ENCODE measurements around the gene TLNRD1. TPM values are rescaled to one million over a fixed set of nuclear protein-coding genes. Genes with fewer than 3 reads are reported as not detected.

TLNRD1 gene
- total RNA-seq, 1 experiment from 2014 or later: 14.9 TPM

GRCh38 chr15:80998251-80998650 is 2.5 kb upstream of the TLNRD1 start:
- no peaks in the 10 kb centered on the region; the same call in 1 of the 2 replicates for H4K20me1 ChIP-seq (ENCODE audit: insufficient read depth)
- peaks cover 24% of the 10 kb centered on the region for H3F3A ChIP-seq (ENCODE audit: insufficient read depth, low read depth)
- H3K4me1 ChIP-seq (replicated peaks; ENCODE audit: insufficient read depth): peaks cover 5% of the 10 kb centered on the region
- ChIA-PET POLR2A (ENCODE audit: unreplicated experiment) (no interaction called here), CTCF (no interaction called here)
- no peaks in the 10 kb centered on the region for H3K36me3 ChIP-seq (ENCODE audit: low read depth)
- no peaks in the 10 kb centered on the region for H3K9me3 ChIP-seq (ENCODE audit: insufficient read depth, low read depth)
- H3K4me3 ChIP-seq: no peak overlapping the region
- no peak overlapping the region for H3K27ac ChIP-seq
- intact Hi-C loops (cut with micrococcal nuclease; ENCODE audit: unreplicated experiment): loop anchor here (5.0 kb wide), 1 partner anchor 269 kb away; no protein-coding TSS in a partner anchor
- no peak overlapping the region for H2AFZ ChIP-seq
- TF ChIP-seq CTCF (conservative IDR thresholded peaks at IDR 0.05) (no peak), EZH2 (IDR thresholded peaks at IDR 0.05; ENCODE audit: low read depth) (no peak)
- H3K9me2 ChIP-seq (ENCODE audit: insufficient read depth): no peaks in the 10 kb centered on the region
- no TSS peak for BruUV-seq (replicated peaks)
- no peaks in the 10 kb centered on the region for H3K27me3 ChIP-seq (ENCODE audit: insufficient read depth, low read depth)
- H3K79me2 ChIP-seq (ENCODE audit: low read depth): peaks cover 17% of the 10 kb centered on the region
- H3K4me2 ChIP-seq: no peak overlapping the region
- no peak for DNase-seq

- Histone ChIP-seq H4K20me1 (ENCODE audit: insufficient read depth) (no peaks in the 10 kb centered on the region; the same call in 1 of the 2 replicates), H3K4me3 (peak overlapping the region; percentile 76), H3F3A (ENCODE audit: insufficient read depth, low read depth) (peaks cover 24% of the 10 kb centered on the region), H3K27me3 (ENCODE audit: insufficient read depth, low read depth) (no peaks in the 10 kb centered on the region), H3K79me2 (ENCODE audit: low read depth) (peaks cover 31% of the 10 kb centered on the region), H3K36me3 (ENCODE audit: low read depth) (no peaks in the 10 kb centered on the region), H3K27ac (peak overlapping the region; percentile 83), H2AFZ (peak overlapping the region; percentile 93), H3K4me2 (peak overlapping the region; percentile 93), H3K9me2 (ENCODE audit: insufficient read depth) (no peaks in the 10 kb centered on the region), H3K4me1 (replicated peaks; ENCODE audit: insufficient read depth) (peaks cover 18% of the 10 kb centered on the region), H3K9me3 (ENCODE audit: insufficient read depth, low read depth) (no peaks in the 10 kb centered on the region)
- peak; percentile 54 to 77 for DNase-seq
- CTCF ChIA-PET: interaction anchor here (0.5 kb wide), 1 partner anchor 838 kb away, joined by 5 read pairs; no protein-coding TSS in a partner anchor
- BruUV-seq (replicated peaks): no TSS peak
- TF ChIP-seq EZH2 (IDR thresholded peaks at IDR 0.05; ENCODE audit: low read depth) (no peak), CTCF (conservative IDR thresholded peaks at IDR 0.05) (no peak)
- intact Hi-C loops (cut with micrococcal nuclease; ENCODE audit: unreplicated experiment): loop anchor here (1.0 to 5.0 kb wide), 3 partner anchors 10 to 268 kb away; partner anchors contain the start of gene MESD
- POLR2A ChIA-PET (ENCODE audit: unreplicated experiment): interaction anchor here (0.6 kb wide), 1 partner anchor 612 kb away, joined by 5 read pairs; no protein-coding TSS in a partner anchor
Observed at GRCh38 chr15:80999623-81000036, 1.1 kb upstream of the TLNRD1 start.

- no peaks in the 10 kb centered on the region; the same call in 1 of the 2 replicates for H4K20me1 ChIP-seq (ENCODE audit: insufficient read depth)
- intact Hi-C loops (cut with micrococcal nuclease; ENCODE audit: unreplicated experiment): loop anchor here (1.0 to 5.0 kb wide), 2 partner anchors 11 to 107 kb away; partner anchors contain the start of gene MESD
- H3K79me2 ChIP-seq (ENCODE audit: low read depth): peaks cover 36% of the 10 kb centered on the region
- TF ChIP-seq EZH2 (IDR thresholded peaks at IDR 0.05; ENCODE audit: low read depth) (no peak), CTCF (conservative IDR thresholded peaks at IDR 0.05) (no peak)
- H3F3A ChIP-seq (ENCODE audit: insufficient read depth, low read depth): peaks cover 20% of the 10 kb centered on the region
- H3K4me1 ChIP-seq (replicated peaks; ENCODE audit: insufficient read depth): peaks cover 18% of the 10 kb centered on the region
- CTCF ChIA-PET: interaction anchor here (0.5 to 0.6 kb wide), 2 partner anchors 839 to 1553 kb away, joined by 5 to 12 read pairs; no protein-coding TSS in a partner anchor
- H3K27ac ChIP-seq: peak overlapping the region; percentile 83
- no peaks in the 10 kb centered on the region for H3K27me3 ChIP-seq (ENCODE audit: insufficient read depth, low read depth)
- no peaks in the 10 kb centered on the region for H3K9me2 ChIP-seq (ENCODE audit: insufficient read depth)
- POLR2A ChIA-PET (ENCODE audit: unreplicated experiment): interaction anchor here (0.5 to 0.6 kb wide), 3 partner anchors 26 to 613 kb away, joined by 3 to 5 read pairs (median 4); no protein-coding TSS in a partner anchor
- no peaks in the 10 kb centered on the region for H3K9me3 ChIP-seq (ENCODE audit: insufficient read depth, low read depth)
- peak overlapping the region; percentile 93 for H2AFZ ChIP-seq
- H3K36me3 ChIP-seq (ENCODE audit: low read depth): no peaks in the 10 kb centered on the region
- DNase-seq: no peak
- peak overlapping the region; percentile 76 for H3K4me3 ChIP-seq
- TSS peak; percentile 89 for BruUV-seq (replicated peaks)
- H3K4me2 ChIP-seq: peak overlapping the region; percentile 93
Observed at GRCh38 chr15:81000144-81000623, 539 bp upstream of the TLNRD1 start.

All from PC-9 (cell line).